IMR-90 (cell line): ENCODE measurements around the gene TSEN15. TPM values are rescaled to one million over a fixed set of nuclear protein-coding genes. Genes with fewer than 3 reads are reported as not detected.
A peak's percentile ranks its signal among the peaks of the same experiment; 100 is the strongest.

Experiments
- ATAC-seq: fragments of 200-7000 bp; cut with Tn5 transposase; 2 replicates; pipeline ENCODE4 v1.9.1; 2020; ENCODE audit warnings: low read depth, mild to moderate bottlenecking, moderate library complexity
- BruUV-seq: library from RNA; stranded (reverse); fragments of 400-500 nt; replicated peaks from 2 replicates; lab custom pipeline; 2021; lab: Mats Ljungman, UMichigan
- CTCF ChIA-PET: fragments of 300-600 bp; formaldehyde crosslinking; extraction: SDS; loops from one replicate; lab custom pipeline; 2021; ENCODE audit warnings: antibody characterized with exemption; lab: Yijun Ruan, JAX
- POLR2A ChIA-PET: fragments of 300-600 bp; sonication (Branson Sonifier 250); formaldehyde crosslinking; loops from one replicate; lab custom pipeline; 2022; ENCODE audit warnings: antibody characterized with exemption; ENCODE audit not compliant: unreplicated experiment; lab: Charles Lee
- DNase-seq: peaks from one replicate; pipeline ENCODE4 v3.0.0; 2013
- H2AFZ ChIP-seq: replicated peaks from 2 replicates; pipeline ENCODE3; 2013; ENCODE audit warnings: low read length, mild to moderate bottlenecking; ENCODE audit not compliant: poor library complexity
- H2AK5ac ChIP-seq: 2 replicates; pipeline ENCODE4 v1.6.1; 2013; ENCODE audit warnings: low read depth, low read length, inconsistent platforms
- H2AK9ac ChIP-seq: replicated peaks from 2 replicates; pipeline ENCODE3; 2013; ENCODE audit warnings: mild to moderate bottlenecking, low read depth, low read length, moderate library complexity; ENCODE audit not compliant: poor library complexity
- H2BK120ac ChIP-seq: 2 replicates; pipeline ENCODE4 v1.6.1; 2013; ENCODE audit warnings: low read depth, low read length, inconsistent platforms
- H2BK15ac ChIP-seq: 3 replicates; pipeline ENCODE4 v1.6.1; 2013; ENCODE audit warnings: low read depth, low read length, inconsistent platforms
- H2BK20ac ChIP-seq: 2 replicates; pipeline ENCODE4 v1.6.1; 2013; ENCODE audit warnings: low read depth, mild to moderate bottlenecking, inconsistent platforms, low read length, moderate library complexity
- H2BK5ac ChIP-seq: 2 replicates; pipeline ENCODE4 v1.6.1; 2013; ENCODE audit warnings: mild to moderate bottlenecking, low read depth, low read length, inconsistent platforms; ENCODE audit not compliant: poor library complexity, severe bottlenecking
- H3K14ac ChIP-seq: replicated peaks from 2 replicates; pipeline ENCODE4 v1.6.1; 2013; ENCODE audit warnings: low read depth, low read length, inconsistent platforms
- H3K18ac ChIP-seq: 2 replicates; pipeline ENCODE4 v1.6.1; 2013; ENCODE audit warnings: low read depth, low read length, control low read depth
- H3K23ac ChIP-seq: 2 replicates; pipeline ENCODE4 v1.6.1; 2013; ENCODE audit warnings: low read depth, low read length, inconsistent platforms
- H3K27ac ChIP-seq: 2 replicates; pipeline ENCODE4 v1.5.1; 2013; ENCODE audit warnings: mild to moderate bottlenecking, control low read depth, low read length; ENCODE audit not compliant: insufficient read depth
- H3K27me3 ChIP-seq: 2 replicates; pipeline ENCODE4 v1.6.1; 2013; ENCODE audit warnings: low read length; ENCODE audit not compliant: control insufficient read depth, insufficient read depth
- H3K36me3 ChIP-seq: 2 replicates; pipeline ENCODE4 v1.6.1; 2013; ENCODE audit warnings: low read length, mixed read lengths; ENCODE audit not compliant: control insufficient read depth, insufficient read depth
- H3K4ac ChIP-seq: 2 replicates; pipeline ENCODE4 v1.6.1; 2013; ENCODE audit warnings: low read depth, low read length, inconsistent platforms
- H3K4me1 ChIP-seq: 2 replicates; pipeline ENCODE4 v1.6.1; 2013; ENCODE audit warnings: low read length, mixed read lengths; ENCODE audit not compliant: control insufficient read depth, insufficient read depth
- H3K4me2 ChIP-seq: 2 replicates; pipeline ENCODE4 v1.6.1; 2013; ENCODE audit warnings: low read depth, mild to moderate bottlenecking, control low read depth, low read length, moderate library complexity
- H3K4me3 ChIP-seq: 2 replicates; pipeline ENCODE4 v1.5.1; 2013; ENCODE audit warnings: low read depth, mild to moderate bottlenecking, control low read depth, low read length, moderate library complexity; ENCODE audit not compliant: insufficient read depth
- H3K56ac ChIP-seq: 2 replicates; pipeline ENCODE4 v1.6.1; 2013; ENCODE audit warnings: low read length, inconsistent platforms; ENCODE audit not compliant: insufficient read depth; ENCODE audit errors: extremely low read depth
- H3K79me1 ChIP-seq, 2 experiments: 2 replicates each; pipeline ENCODE4 v1.6.1; 2013; ENCODE audit warnings: low read length in 2 of 2, inconsistent platforms in 1 of 2, low read depth in 1 of 2
- H3K9ac ChIP-seq: 2 replicates; pipeline ENCODE4 v1.6.1; 2013; ENCODE audit warnings: low read depth, low read length, control low read depth
- H3K9me1 ChIP-seq: 2 replicates; pipeline ENCODE4 v1.6.1; 2013; ENCODE audit warnings: low read length, inconsistent platforms; ENCODE audit not compliant: insufficient read depth
- H3K9me3 ChIP-seq: 2 replicates; pipeline ENCODE4 v1.6.1; 2013; ENCODE audit warnings: low read length; ENCODE audit not compliant: control insufficient read depth, insufficient read depth
- H4K20me1 ChIP-seq: 2 replicates; pipeline ENCODE4 v1.6.1; 2013; ENCODE audit warnings: low read length, inconsistent platforms; ENCODE audit not compliant: insufficient read depth
- H4K5ac ChIP-seq: 2 replicates; pipeline ENCODE4 v1.6.1; 2013; ENCODE audit warnings: mild to moderate bottlenecking, low read depth, low read length, control low read depth
- H4K8ac ChIP-seq, 2 experiments: 2 replicates each; pipeline ENCODE4 v1.6.1; 2013; ENCODE audit warnings: low read depth in 2 of 2, low read length in 2 of 2, control low read depth in 1 of 2, inconsistent platforms in 1 of 2
- H4K91ac ChIP-seq: 2 replicates; pipeline ENCODE4 v1.6.1; 2013; ENCODE audit warnings: low read depth, low read length, inconsistent platforms; ENCODE audit not compliant: insufficient read depth
- MAZ ChIP-seq: IDR thresholded peaks from 2 replicates; pipeline ENCODE4 v1.6.1; 2012; ENCODE audit warnings: low read depth, mild to moderate bottlenecking, low read length, improper control_type of control experiment, moderate library complexity, borderline replicate concordance
- MXI1 ChIP-seq: IDR thresholded peaks from 2 replicates; pipeline ENCODE4 v1.6.1; 2012; ENCODE audit warnings: low read depth, mild to moderate bottlenecking, low read length, moderate library complexity, borderline replicate concordance
- dilution Hi-C: fragments of 300-500 bp; cut with HindIII; formaldehyde crosslinking; loops from one replicate; pipeline ENCODE4 v1.14.3; 2018; ENCODE audit warnings: low sequenced_read_pairs; ENCODE audit not compliant: unreplicated experiment
- in situ Hi-C: fragments of 300-500 bp; cut with MboI; formaldehyde crosslinking; loops from 3 replicates; pipeline ENCODE4 v1.14.3; 2019; ENCODE audit warnings: low sequenced_read_pairs, inconsistent platforms, mixed read lengths
- intact Hi-C: fragments of 100-400 bp; cut with micrococcal nuclease; formaldehyde crosslinking; loops from 2 replicates; pipeline ENCODE4 v1.10.0; 2022
- polyA plus RNA-seq, 3 experiments: library from polyadenylated mRNA; depleted of rRNA; stranded (reverse); fragments of >200 nt; gene quantifications; 2 replicates each; pipeline ENCODE4 v1.2.3, GENCODE V29; 2012; ENCODE audit warnings: low replicate concordance in 1 of 3
- total RNA-seq: library from RNA; depleted of rRNA; stranded (reverse); fragments of >200 nt; gene quantifications from 2 replicates; pipeline ENCODE4 v1.2.3, GENCODE V29; 2012

TSEN15 gene
- total and polyA plus RNA-seq, 2 of the 4 experiments (the other 2 are of a cell fraction): 32.4 to 45.0 TPM

DNA sequence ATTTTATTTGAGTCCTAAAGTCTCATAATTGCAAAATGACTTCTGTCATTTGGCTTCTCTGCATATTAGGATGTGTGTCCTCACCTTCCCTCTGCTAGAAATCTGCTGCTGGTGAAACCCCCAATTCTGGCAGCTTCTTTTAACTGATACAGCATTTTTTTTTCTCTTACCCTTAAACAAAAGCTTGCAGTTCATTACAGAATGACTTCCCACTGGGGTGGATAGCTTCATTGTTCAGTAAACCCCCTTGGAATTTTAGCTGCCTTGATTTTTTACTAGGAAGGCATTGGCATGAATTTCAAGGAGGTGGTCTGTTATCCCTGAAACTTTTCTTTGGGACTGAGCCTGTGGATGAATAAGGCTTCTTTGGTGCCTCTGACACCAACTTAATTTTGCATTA, 16.8 kb downstream of the TSEN15 start:
- intact Hi-C loops: no loop called here
- POLR2A ChIA-PET: no interaction called here

More for the DNA sequence above, 16.8 kb downstream of the TSEN15 start:
- no peak overlapping the region for H4K8ac ChIP-seq
- in situ Hi-C loops: no loop called here
- no peak overlapping the region for H3K4me3 ChIP-seq
- no peaks in the 10 kb centered on the region for H4K20me1 ChIP-seq
- no peak overlapping the region for H3K4me2 ChIP-seq
- H3K23ac ChIP-seq: no peak overlapping the region
- H3K9ac ChIP-seq: no peak overlapping the region
- peaks cover 10 to 14% of the 10 kb centered on the region in 2 experiments for H3K79me1 ChIP-seq
- no peak overlapping the region for H2AK5ac ChIP-seq
- DNase-seq (no peak), ATAC-seq (no peak)
- H2BK120ac ChIP-seq: no peak overlapping the region
- no peak for TF ChIP-seq MAZ
- no peak for TF ChIP-seq MXI1
- no peak overlapping the region for H4K91ac ChIP-seq
- peak overlapping the region; percentile 40; the same call in 1 of the 2 replicates for H3K18ac ChIP-seq
- no peak overlapping the region for H3K56ac ChIP-seq
- peaks cover 1% of the 10 kb centered on the region; the same call in 1 of the 2 replicates for H3K36me3 ChIP-seq
- H4K5ac ChIP-seq: no peak overlapping the region; the same call in 1 of the 2 replicates
- H3K9me3 ChIP-seq: no peaks in the 10 kb centered on the region
- H2BK5ac ChIP-seq: no peak overlapping the region
- CTCF ChIA-PET: no interaction called here
- no peak overlapping the region for H2AFZ ChIP-seq
- H3K27ac ChIP-seq: no peak overlapping the region
- H3K27me3 ChIP-seq: no peaks in the 10 kb centered on the region
- H3K9me1 ChIP-seq: peaks cover 4% of the 10 kb centered on the region; the same call in 1 of the 2 replicates
- H3K4ac ChIP-seq: no peak overlapping the region
- no peak overlapping the region for H3K14ac ChIP-seq
- dilution Hi-C loops: no loop called here
- H3K4me1 ChIP-seq: peaks cover 3% of the 10 kb centered on the region; the same call in 1 of the 2 replicates
- no peak overlapping the region for H2AK9ac ChIP-seq
- no peak overlapping the region for H2BK15ac ChIP-seq
- H2BK20ac ChIP-seq: no peak overlapping the region
- no TSS peak for BruUV-seq
